Activated naive CD4-positive, alpha-beta T cell treated with anti-CD3 and anti-CD28 coated beads, Interleukin-2, amount 50 U/mL, for 72 hours (primary cell): ENCODE measurements around the gene MKNK1. TPM values are rescaled to one million over a fixed set of nuclear protein-coding genes. Genes with fewer than 3 reads are reported as not detected.

ENCODE experiments used
- ATAC-seq, 2 donors: fragments of 150-1000 bp; cut with Tn5 transposase; 2 replicates each; pipeline ENCODE4 v1.10.0; 2021; ENCODE audit warnings: mild to moderate bottlenecking in 2 of 2, moderate library complexity in 2 of 2
- DNase-seq, 2 donors: peaks; one replicate each; pipeline ENCODE4 v3.0.0; 2021 to 2022; ENCODE audit warnings: low spot score in 2 of 2
- H3K27ac Mint-ChIP-seq, 2 donors: one replicate each; pipeline ENCODE4 v1.8.0; 2022; ENCODE audit warnings: mild to moderate bottlenecking in 2 of 2, mixed read lengths in 2 of 2
- H3K36me3 Mint-ChIP-seq, 2 donors: one replicate each; pipeline ENCODE4 v1.8.0; 2022; ENCODE audit warnings: mixed read lengths in 2 of 2
- H3K9me3 Mint-ChIP-seq, 2 donors: one replicate each; pipeline ENCODE4 v1.8.0; 2022; ENCODE audit warnings: mixed read lengths in 2 of 2
- total RNA-seq, 2 donors: library from RNA; stranded (reverse); gene quantifications; one replicate each; pipeline ENCODE4 v1.2.3, GENCODE V29; 2022

Gene MKNK1
- total RNA-seq, 2 donors from 2014 or later = 37.3 to 48.7 TPM

DNA sequence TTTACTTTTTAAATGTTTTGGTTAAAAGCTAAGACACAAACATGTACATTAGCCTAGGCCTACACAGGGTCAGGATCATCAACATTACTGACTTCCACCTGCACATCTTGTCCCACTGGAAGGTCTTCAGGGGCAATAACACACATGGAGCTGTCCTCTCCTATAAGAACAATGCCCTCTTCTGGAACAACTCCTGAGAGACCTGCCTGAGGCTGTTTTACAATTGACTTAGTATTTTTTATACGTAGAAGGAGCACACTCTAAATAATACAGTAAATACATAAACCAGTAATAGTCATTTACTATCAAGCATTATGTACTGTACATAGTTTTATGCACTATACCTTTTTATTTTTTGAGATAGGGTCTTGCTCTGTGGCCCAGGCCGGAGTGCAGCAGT is 26.7 kb upstream of the MKNK1 start:
- ATAC-seq (no peak), DNase-seq (no peak)
- Mint-ChIP-seq H3K27ac (no peak overlapping the region), H3K9me3 (no peaks in the 10 kb centered on the region), H3K36me3 (no peaks in the 10 kb centered on the region)

DNA sequence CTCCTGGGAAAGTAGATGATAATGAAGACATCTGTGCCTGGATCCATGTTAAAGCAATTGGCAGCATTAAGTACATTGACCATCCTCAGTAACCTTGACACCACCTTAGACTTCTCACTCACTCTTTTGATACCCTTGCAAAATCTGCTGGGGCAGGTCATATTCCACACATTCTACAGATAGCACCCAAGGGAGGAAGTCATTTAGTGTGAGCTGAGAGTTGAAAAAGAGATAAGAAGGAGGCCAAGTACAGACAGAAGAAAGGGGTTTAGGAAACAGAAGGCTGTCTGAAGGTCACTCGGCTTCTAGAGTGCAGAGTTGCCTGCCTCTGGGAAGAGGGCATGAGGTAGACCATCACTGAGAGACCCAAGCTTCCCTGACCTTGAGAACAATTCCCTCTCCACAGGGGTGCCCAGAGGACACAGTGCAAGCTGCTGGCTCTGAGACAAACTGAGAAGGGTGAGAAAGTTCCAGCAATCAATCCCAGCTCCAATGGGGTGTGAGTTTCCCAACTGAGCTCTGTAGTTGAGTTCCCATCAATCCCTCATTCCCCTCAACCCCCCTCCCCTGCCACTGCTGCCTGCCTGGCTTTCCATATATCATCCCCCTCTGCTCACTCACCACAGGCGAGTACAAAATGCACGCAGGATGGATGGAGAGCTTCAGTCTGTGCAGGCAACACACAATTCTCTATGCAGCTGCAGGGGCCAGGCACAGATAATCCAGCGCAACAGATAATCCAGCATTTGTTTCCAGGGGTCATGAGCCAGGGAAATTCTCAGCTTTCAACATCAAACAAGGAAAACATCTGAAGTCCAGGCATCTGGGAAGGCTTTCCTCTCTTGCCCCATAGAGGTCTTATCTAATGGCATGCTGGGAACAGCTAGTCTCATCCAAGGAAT is 19.9 kb upstream of the MKNK1 start:
- Mint-ChIP-seq H3K27ac (no peak overlapping the region), H3K9me3 (no peaks in the 10 kb centered on the region), H3K36me3 (no peaks in the 10 kb centered on the region)
- no peak for ATAC-seq
- DNase-seq = no peak

DNA sequence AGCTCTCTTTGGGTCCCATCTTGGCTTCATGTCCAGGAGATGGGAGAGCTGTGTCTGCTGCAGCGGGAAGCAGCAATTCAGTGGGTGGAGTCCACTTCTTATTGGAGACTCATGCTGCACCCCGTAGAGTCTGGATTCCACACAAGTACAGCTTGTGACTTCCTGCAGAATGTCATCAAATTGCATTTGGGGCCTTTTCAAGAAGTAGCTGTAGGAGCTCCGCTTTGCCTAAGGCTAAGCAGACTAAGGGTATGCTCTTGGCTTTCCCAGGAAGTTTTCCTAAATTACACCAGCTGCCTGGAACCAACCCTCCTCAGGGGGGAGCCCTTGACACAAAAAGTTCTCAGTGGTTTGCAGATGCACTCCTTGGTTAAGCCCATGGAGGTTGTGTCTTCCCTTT is 18.3 kb upstream of the MKNK1 start:
- ATAC-seq (no peak), DNase-seq (no peak)
- no peaks in the 10 kb centered on the region for H3K9me3 Mint-ChIP-seq
- no peak overlapping the region for H3K27ac Mint-ChIP-seq
- H3K36me3 Mint-ChIP-seq = no peaks in the 10 kb centered on the region

DNA sequence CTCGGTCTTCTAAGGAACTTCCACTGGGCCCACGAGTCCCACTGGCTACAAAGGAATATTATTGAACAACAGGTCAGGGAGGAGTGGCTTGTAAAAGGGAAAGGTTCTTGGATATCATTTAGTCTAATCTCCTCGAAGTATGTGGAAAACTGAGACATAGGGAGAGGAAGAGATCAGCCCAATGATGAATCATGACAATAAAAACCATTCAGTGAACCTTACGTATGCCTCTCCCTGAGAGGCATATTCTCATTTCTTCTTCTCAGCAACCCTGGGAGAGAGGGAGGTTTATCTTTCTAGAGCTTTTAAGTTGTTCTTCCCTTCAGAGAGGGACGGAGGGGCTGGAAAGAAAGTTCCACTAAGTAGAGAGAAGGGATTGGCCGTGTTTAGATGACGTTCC is 17.9 kb upstream of the MKNK1 start:
- no peaks in the 10 kb centered on the region for H3K36me3 Mint-ChIP-seq
- H3K9me3 Mint-ChIP-seq = no peaks in the 10 kb centered on the region
- DNase-seq = no peak
- no peak overlapping the region for H3K27ac Mint-ChIP-seq
- ATAC-seq = no peak

DNA sequence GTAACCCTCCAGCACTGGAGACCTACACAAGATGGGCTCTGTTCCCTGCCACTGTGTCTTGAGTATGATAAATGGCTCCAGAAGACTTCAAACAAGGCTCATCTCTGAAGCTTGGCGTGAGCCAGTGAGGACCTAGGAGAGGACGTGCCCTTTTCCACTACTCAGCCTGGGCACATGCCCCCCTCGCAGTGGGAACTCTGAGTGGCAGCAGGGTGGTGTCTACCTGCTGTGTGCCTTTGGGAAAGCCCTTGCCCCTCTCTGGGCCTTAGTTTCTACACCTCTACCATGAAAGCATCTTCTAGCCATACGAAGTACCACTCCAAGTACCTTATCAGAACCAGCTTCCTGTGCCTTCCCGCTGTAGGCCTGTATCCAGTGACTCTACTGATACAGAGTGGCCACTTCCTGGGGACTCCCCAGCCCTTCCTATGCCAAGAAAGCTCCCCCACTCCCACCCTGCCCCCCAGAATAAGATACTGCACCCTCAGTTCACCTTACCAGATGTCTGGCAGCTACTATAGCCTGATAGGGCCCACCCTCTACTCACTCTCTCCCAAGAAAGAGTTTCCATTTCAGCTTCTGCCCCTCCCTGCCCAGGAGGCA is 15.7 kb upstream of the MKNK1 start:
- DNase-seq (no peak), ATAC-seq (no peak)
- Mint-ChIP-seq H3K27ac (no peak overlapping the region), H3K9me3 (no peaks in the 10 kb centered on the region), H3K36me3 (no peaks in the 10 kb centered on the region)

DNA sequence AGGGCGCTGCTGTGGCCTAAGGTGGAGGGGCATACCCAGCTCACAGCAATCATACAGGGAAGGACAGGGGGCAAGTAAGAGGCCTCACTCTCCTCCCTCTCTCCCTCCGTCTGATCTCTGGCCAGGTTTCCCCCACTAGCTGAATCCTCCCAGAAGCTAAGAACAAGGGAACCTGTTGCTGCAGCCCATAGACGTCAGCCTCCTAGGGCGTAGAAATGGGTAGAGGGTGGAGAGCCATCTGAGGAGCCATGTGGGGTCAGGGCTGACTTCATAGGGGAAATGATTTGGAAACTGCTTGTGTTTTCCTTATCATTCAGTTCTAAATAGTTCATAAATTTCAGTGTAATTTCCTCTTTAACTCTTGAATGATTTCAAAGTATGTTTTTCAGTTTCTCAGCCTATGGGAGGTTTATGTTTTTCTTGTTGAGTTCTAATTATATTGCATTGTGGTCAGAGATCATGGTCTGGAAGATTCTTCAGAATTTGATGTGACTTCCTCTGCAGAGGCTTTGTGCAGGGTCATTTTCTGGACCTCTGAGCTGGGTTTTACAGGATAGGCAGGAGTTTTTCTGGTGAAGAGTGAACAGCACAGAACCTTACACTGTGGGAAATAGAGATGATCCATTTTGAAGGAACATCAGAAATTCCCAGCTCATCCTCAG is 14.8 kb upstream of the MKNK1 start:
- Mint-ChIP-seq H3K27ac (no peak overlapping the region), H3K36me3 (no peaks in the 10 kb centered on the region), H3K9me3 (no peaks in the 10 kb centered on the region)
- no peak for DNase-seq
- ATAC-seq = no peak

DNA sequence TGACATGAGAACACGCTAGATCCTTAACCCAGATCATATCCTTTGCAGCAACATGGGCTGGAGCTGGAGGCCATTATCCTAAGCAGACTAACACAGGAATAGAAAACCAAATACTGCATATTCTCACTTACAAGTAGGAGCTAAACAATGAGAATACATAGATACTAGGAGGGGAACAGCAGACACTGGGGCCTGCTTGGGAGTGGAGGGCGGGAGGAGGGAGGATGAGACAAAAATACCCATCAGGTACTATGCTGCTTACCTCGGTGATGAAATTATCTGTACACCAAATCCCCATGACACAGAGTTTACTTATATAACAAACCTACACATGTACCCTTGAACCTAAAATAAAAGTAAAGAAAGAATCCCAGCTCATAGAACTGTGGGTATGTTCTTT is 13.8 kb upstream of the MKNK1 start:
- H3K9me3 Mint-ChIP-seq = no peaks in the 10 kb centered on the region
- ATAC-seq (no peak), DNase-seq (no peak)
- H3K36me3 Mint-ChIP-seq = no peaks in the 10 kb centered on the region
- peak overlapping the region in 1 of 2 donors; percentile 93 for H3K27ac Mint-ChIP-seq

DNA sequence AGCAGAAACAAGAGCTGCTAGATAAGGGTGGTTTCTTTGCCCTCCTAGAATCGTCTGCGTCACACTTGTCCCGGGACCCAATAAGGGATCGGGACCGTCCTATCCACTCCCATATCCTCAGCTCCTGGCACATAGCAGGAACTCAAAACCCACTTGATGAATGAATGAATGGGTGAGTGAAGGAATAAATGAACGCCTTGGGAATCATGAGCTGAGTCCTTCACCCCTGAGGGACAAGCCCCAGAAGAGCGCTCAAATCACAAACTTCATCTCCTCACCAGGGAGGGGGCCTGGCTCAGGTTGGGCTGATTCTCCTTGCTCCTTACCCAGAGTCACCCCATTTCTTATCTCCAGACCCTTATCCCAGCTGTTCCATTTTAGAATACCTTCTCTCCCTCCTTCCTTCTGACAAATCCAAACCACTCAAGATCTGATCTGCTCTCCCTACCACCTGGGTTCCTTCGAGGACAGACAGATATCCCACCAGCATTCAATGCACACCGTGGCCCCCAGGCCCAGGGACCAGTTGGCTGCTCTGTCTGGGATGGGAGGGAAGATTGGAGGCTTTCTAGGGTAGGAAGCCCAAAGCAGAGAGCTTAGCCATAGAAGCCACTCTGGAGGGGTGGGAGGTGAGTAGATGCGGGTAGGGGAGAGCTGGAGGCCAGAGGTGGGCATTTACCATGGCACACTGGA is 13.2 kb upstream of the MKNK1 start:
- Mint-ChIP-seq H3K27ac (peak overlapping the region; percentile 58 to 93), H3K9me3 (no peaks in the 10 kb centered on the region), H3K36me3 (no peaks in the 10 kb centered on the region)
- ATAC-seq (peak in 1 of 2 donors; percentile 6), DNase-seq (no peak)

DNA sequence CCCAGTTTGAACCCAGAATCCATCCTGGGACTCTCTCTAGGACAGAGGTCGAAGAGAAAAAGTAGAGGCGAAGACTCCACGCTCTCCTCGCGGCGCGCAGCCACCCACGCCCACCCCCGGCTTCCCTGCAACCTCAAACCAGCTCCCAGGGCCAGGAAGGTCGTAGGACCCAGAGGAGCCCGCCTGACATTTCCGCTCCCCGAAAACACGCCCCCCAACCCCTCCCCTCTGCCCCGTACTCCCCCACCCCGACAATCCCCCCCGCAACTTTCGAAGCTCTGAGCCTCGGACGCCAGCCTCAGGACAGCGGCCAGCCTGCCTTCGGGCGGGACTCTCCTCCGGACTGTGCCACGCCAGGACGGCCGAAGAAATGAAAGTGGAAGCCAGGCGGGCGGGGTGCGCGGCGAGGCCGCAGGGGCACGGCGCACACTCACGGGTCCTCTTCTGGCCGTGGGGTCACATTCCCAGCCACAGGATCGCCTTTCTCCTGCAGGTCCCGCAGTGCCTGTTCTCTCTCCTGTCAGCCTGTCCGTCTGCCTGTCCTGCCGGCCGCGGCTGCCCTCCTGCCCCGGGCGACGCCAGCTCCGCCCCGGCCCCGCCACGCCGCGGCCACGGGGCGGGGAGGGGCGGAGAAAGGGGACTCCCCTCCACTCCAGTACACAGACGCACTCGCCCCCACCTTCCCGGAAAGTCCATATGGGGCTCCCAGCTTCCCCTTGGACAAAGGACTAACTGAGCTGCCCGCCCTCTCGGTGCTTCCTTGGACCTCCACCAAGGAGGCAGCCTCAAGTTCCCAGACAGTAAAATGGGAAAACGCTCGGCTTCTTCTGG is 12.4 kb upstream of the MKNK1 start, which contains the start of gene MOB3C:
TSS of gene MOB3C (minus strand) at position 535 of the 831 bp plus-strand sequence. CDS start 3,490 bp downstream, outside the sequence.
- Mint-ChIP-seq H3K27ac (peak within 1 kb of the TSS; percentile 93 to 94), H3K36me3 (no peaks in the 10 kb centered on the region), H3K9me3 (no peaks in the 10 kb centered on the region)
- ATAC-seq = peak; percentile 80 to 84
- peak; percentile 57 to 73 for DNase-seq

DNA sequence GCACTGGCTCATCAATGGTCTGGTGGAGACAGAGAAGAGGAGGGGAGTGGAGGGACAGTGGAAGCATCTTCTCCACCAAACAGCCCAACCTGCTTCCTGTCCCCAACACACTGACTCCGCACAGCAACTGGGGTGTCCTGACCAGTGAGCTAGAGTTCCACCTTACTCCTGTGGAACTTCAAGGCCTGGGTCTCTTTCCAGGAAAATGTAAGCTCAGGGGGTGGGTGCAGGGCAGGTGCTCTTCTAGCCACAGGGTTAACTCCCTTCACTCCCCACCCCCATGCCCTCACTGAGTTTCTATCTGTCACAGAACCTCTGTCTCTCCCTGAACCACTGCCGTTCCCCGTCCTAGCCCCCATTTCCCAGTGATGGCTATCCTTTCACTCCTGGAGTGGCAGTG is 11.7 kb upstream of the MKNK1 start:
- Mint-ChIP-seq H3K36me3 (no peaks in the 10 kb centered on the region), H3K27ac (peak overlapping the region; percentile 93 to 94), H3K9me3 (no peaks in the 10 kb centered on the region)
- DNase-seq (peak in 1 of 2 donors; percentile 24), ATAC-seq (peak; percentile 12 to 21)

DNA sequence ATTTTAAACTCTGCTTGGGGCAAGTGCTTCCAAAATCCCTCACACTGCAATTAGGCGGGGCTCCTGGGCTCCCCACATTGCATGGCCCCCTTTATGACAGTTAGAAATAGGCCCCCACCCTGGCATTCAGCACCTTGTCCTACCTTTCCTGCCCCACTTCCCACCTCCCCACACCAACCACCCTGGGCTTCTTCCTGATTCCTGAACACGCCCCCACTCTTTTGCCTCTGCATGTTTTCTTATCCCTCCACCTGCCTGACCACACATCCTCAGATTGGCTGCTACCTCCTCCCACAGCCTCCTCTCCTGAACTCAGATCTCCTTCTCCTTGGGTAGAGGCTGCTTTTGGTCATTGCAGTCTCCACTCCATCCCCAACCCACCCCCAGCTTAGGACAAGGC is 11.0 kb upstream of the MKNK1 start:
- ATAC-seq (no peak), DNase-seq (no peak)
- Mint-ChIP-seq H3K27ac (peak overlapping the region; percentile 25 to 93), H3K9me3 (no peaks in the 10 kb centered on the region), H3K36me3 (no peaks in the 10 kb centered on the region)

DNA sequence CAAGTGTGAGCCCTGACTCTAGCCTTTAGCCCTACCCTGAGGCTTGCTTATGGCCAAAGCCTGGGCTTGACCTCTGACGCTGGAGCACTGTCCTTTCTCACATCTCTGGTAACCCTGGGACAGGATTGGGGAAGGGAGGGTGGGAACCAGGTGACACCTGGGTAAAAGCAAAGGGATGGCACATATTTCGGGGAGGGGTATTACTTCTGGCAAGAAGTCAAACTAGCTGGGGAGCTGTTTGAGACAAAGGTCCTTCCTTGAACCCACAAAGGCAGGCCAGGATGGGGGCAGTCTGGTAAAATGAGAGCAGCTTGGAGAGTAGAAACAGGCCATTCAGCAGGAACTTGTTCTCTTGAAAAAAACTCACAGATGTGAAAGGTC is 10.5 kb upstream of the MKNK1 start:
- no peaks in the 10 kb centered on the region for H3K9me3 Mint-ChIP-seq
- peaks cover 0 to 3% of the 10 kb centered on the region in 2 donors for H3K36me3 Mint-ChIP-seq
- ATAC-seq = no peak
- H3K27ac Mint-ChIP-seq = peak overlapping the region in 1 of 2 donors; percentile 30
- DNase-seq = no peak

DNA sequence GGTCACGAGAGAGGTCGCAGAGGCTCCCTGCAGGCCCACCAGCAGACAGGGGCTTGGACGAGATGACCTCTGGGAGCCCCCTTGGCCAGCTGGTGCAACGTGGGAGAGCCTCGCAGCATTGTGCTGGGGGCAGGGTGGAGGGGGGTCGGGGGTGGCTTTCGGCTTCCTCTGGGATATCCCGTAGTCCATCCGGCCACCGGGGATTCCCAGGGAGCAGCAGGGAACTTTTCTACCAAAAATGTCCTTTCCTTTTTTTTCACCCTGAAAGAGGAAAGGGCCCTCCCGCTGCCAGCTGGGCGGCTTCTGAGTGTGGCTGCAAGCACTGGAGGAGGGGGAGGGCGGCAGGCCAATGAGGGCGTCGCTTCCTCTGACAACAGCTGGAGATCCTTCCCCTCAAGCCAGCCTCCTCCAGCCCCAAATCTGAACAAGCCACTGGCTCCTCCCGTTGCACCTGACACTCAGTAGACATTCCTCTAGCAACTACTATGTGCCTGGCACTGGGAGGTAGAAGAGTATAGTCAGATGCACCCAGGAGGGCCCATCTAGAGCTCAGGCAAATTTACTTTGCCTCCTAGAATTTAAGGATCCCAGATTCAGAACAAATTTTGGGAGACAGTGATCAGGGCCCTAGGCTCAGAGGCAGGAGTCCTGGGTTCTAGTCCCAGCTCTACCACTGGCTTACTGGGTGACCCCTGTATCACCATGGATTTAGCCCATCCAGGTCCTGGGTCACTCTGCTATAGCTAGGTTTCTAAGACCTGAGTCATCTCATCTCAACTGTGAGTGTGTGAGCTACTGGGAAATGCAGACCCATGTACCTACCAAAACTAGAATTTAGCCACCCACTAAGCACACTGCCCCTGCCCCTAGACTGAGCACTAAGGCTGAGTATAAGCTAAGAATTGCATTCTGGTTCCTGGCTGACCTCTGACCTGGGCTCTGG is 9.9 kb upstream of the MKNK1 start:
- H3K9me3 Mint-ChIP-seq = no peaks in the 10 kb centered on the region
- DNase-seq (peak in 1 of 2 donors; percentile 27), ATAC-seq (peak; percentile 30 to 33)
- H3K27ac Mint-ChIP-seq = peak overlapping the region; percentile 15 to 30
- peaks cover 0 to 5% of the 10 kb centered on the region in 2 donors for H3K36me3 Mint-ChIP-seq

DNA sequence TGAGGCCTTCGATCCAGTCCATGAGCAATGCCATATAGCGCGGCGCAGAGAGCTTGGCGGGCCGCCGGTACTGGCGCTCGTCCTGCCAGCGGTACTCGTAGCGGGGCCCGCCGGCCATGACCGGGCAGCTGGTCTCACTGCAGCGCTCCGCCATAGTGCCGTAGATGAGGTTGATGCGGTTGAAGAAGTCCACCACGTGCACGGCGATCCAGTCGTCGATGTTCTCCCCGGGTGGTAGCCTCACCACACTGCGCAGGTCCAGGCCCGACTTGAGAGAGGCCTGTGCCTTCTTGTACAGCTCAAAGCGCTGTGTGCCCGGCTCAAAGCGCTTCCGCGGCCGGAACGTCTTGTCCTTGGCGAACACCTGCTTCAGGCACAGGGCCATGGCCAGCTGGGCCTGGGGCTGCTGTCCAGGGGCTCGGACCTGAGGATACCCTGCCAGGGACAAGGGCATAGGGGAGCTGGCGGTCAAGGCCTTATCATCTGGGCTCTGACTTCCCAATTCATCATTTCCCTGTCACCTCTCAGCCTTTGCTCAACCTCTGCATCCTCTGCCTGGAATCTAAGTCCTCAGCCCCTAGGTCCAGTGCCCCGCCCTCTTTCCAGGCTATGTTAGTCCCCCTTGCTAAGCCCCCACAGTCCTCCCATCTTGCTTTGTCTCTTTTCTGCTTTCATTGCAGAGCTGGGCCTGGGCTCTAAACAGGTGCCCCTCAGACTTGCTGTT is 9.0 kb upstream of the MKNK1 start:
- no peak for ATAC-seq
- peaks cover 0 to 5% of the 10 kb centered on the region in 2 donors for H3K36me3 Mint-ChIP-seq
- peak overlapping the region in 1 of 2 donors; percentile 15 for H3K27ac Mint-ChIP-seq

More for the DNA sequence above, 9.0 kb upstream of the MKNK1 start:
- no peaks in the 10 kb centered on the region for H3K9me3 Mint-ChIP-seq
- no peak for DNase-seq
